Loucy (cell line): ENCODE results near the gene CRTC1.

Experiments
- H2AFZ ChIP-seq: fragments of 200-600 bp; sonication (generic); 2 replicates; pipeline ENCODE4 v1.6.0; 2016; ENCODE audit warnings: antibody characterized with exemption, mild to moderate bottlenecking, low read length, moderate library complexity
- H3F3A ChIP-seq: fragments of 200-600 bp; 2 replicates; pipeline ENCODE4 v1.6.0; 2016; ENCODE audit warnings: antibody characterized with exemption, low read depth, mild to moderate bottlenecking
- H3K27me3 ChIP-seq: fragments of 200-600 bp; sonication (generic); 2 replicates; pipeline ENCODE4 v1.6.1; 2014; ENCODE audit warnings: low read length, mild to moderate bottlenecking; ENCODE audit not compliant: insufficient read depth, poor library complexity, severe bottlenecking
- H3K36me3 ChIP-seq: fragments of 200-600 bp; sonication (generic); 2 replicates; pipeline ENCODE4 v1.6.1; 2016; ENCODE audit warnings: low read length; ENCODE audit not compliant: insufficient read depth
- H3K4me1 ChIP-seq: fragments of 200-600 bp; sonication (generic); 2 replicates; pipeline ENCODE4 v1.5.1; 2014; ENCODE audit warnings: low read length, mild to moderate bottlenecking; ENCODE audit not compliant: insufficient read depth, poor library complexity, severe bottlenecking
- H3K4me2 ChIP-seq: fragments of 200-600 bp; sonication (generic); 2 replicates; pipeline ENCODE4 v1.6.0; 2014; ENCODE audit warnings: antibody characterized with exemption, low read length, low read depth, mild to moderate bottlenecking; ENCODE audit not compliant: poor library complexity, severe bottlenecking
- H3K4me3 ChIP-seq: fragments of 200-600 bp; sonication (generic); 2 replicates; pipeline ENCODE4 v1.5.1; 2014; ENCODE audit warnings: low read length, mild to moderate bottlenecking, mixed read lengths; ENCODE audit not compliant: poor library complexity, severe bottlenecking
- H3K79me2 ChIP-seq: fragments of 200-600 bp; sonication (generic); 2 replicates; pipeline ENCODE4 v1.6.1; 2014; ENCODE audit warnings: low read length; ENCODE audit not compliant: insufficient read depth
- H3K9ac ChIP-seq: fragments of 200-600 bp; sonication (generic); 2 replicates; pipeline ENCODE4 v1.6.0; 2014; ENCODE audit warnings: mild to moderate bottlenecking, low read depth, low read length, moderate library complexity; ENCODE audit not compliant: poor library complexity, severe bottlenecking
- H3K9me2 ChIP-seq: fragments of 200-600 bp; sonication (generic); replicated peaks from 2 replicates; pipeline ENCODE4 v1.6.1; 2016; ENCODE audit warnings: low read depth, low read length, mixed read lengths
- H3K9me3 ChIP-seq: fragments of 200-600 bp; sonication (generic); 2 replicates; pipeline ENCODE4 v1.6.1; 2014; ENCODE audit warnings: mild to moderate bottlenecking, antibody characterized with exemption, low read length, low read depth; ENCODE audit not compliant: insufficient read depth
- H4K20me1 ChIP-seq: fragments of 200-600 bp; sonication (generic); 2 replicates; pipeline ENCODE4 v1.6.0; 2014; ENCODE audit warnings: antibody characterized with exemption, low read length, mild to moderate bottlenecking; ENCODE audit not compliant: insufficient read depth, poor library complexity, severe bottlenecking
- EZH2phosphoT487 ChIP-seq: fragments of 200-600 bp; IDR thresholded peaks from 2 replicates; pipeline ENCODE4 v1.6.1; 2018; ENCODE audit warnings: antibody characterized with exemption, mild to moderate bottlenecking, moderate library complexity, borderline replicate concordance
- TF ChIP-seq, protein P1 (sequence below): fragments of 200-600 bp; sonication (generic); conservative IDR thresholded peaks from 2 replicates; pipeline ENCODE4 v1.5.1; 2014; ENCODE audit warnings: mild to moderate bottlenecking, antibody characterized with exemption, low read length

Gene CRTC1

DNA sequence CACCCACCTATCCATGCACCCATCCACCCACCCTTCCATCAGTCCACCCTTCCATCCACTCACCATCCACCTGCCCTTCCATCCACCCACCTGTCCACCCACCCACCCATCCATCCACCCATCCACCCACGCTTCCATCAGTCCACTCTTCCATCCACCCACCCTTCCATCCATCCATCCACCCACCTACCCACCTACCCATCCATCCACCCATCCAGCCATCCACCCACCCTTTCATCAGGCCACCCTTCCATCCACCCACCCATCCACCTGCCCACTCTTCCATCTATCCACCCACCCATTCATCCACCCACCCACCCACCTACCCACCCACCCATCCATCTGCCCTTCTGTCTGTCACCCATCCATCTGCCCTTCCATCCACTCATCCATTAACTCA, 29.6 kb upstream of the CRTC1 start:
- H3K36me3 ChIP-seq = no peaks in the 10 kb centered on the region; the same call in 1 of the 2 replicates
- no peaks in the 10 kb centered on the region for H3K4me1 ChIP-seq
- H3K9ac ChIP-seq = no peak overlapping the region
- H3K79me2 ChIP-seq = peaks cover 3% of the 10 kb centered on the region; the same call in 1 of the 2 replicates
- H3K27me3 ChIP-seq = no peaks in the 10 kb centered on the region
- H3K9me3 ChIP-seq = no peaks in the 10 kb centered on the region
- no peak for TF ChIP-seq EZH2phosphoT487
- TF ChIP-seq, protein P1, sequence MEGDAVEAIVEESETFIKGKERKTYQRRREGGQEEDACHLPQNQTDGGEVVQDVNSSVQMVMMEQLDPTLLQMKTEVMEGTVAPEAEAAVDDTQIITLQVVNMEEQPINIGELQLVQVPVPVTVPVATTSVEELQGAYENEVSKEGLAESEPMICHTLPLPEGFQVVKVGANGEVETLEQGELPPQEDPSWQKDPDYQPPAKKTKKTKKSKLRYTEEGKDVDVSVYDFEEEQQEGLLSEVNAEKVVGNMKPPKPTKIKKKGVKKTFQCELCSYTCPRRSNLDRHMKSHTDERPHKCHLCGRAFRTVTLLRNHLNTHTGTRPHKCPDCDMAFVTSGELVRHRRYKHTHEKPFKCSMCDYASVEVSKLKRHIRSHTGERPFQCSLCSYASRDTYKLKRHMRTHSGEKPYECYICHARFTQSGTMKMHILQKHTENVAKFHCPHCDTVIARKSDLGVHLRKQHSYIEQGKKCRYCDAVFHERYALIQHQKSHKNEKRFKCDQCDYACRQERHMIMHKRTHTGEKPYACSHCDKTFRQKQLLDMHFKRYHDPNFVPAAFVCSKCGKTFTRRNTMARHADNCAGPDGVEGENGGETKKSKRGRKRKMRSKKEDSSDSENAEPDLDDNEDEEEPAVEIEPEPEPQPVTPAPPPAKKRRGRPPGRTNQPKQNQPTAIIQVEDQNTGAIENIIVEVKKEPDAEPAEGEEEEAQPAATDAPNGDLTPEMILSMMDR = no peak
- H3K4me3 ChIP-seq = no peak overlapping the region
- no peak overlapping the region for H3K4me2 ChIP-seq
- no peaks in the 10 kb centered on the region for H3K9me2 ChIP-seq
- H2AFZ ChIP-seq = no peak overlapping the region
- no peaks in the 10 kb centered on the region for H4K20me1 ChIP-seq
- no peaks in the 10 kb centered on the region for H3F3A ChIP-seq

DNA sequence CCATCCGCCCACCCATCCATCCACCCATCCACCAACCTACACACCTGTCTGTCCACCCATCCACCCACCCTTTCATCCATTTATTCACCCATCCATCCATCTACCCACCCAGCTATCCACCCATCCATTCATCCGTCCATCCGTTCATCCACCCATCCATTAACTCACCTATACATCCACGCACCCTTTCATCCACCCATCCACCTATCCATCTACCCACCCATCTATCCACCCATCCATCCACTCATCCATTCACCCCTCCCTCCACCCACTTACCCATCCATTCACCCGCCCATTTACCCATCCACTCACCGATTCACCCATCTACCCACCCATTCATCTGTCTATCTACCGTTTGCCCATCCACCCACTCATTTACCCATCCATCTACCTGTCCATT, 29.0 kb upstream of the CRTC1 start:
- Histone ChIP-seq H3F3A (no peaks in the 10 kb centered on the region), H3K9me3 (no peaks in the 10 kb centered on the region), H3K36me3 (no peaks in the 10 kb centered on the region; the same call in 1 of the 2 replicates), H3K4me1 (no peaks in the 10 kb centered on the region), H3K9ac (no peak overlapping the region), H3K4me2 (no peak overlapping the region), H2AFZ (no peak overlapping the region), H3K4me3 (no peak overlapping the region), H4K20me1 (no peaks in the 10 kb centered on the region), H3K9me2 (no peaks in the 10 kb centered on the region), H3K27me3 (no peaks in the 10 kb centered on the region), H3K79me2 (peaks cover 3% of the 10 kb centered on the region; the same call in 1 of the 2 replicates)
- TF ChIP-seq EZH2phosphoT487 = no peak
- TF ChIP-seq, protein P1 = no peak

- Histone ChIP-seq H3K9ac (no peak overlapping the region), H3K9me3 (no peaks in the 10 kb centered on the region), H3K4me3 (no peak overlapping the region), H3K36me3 (no peaks in the 10 kb centered on the region), H3F3A (no peaks in the 10 kb centered on the region), H4K20me1 (no peaks in the 10 kb centered on the region), H3K4me1 (no peaks in the 10 kb centered on the region), H3K9me2 (no peaks in the 10 kb centered on the region), H3K27me3 (no peaks in the 10 kb centered on the region), H3K4me2 (no peak overlapping the region), H3K79me2 (peaks cover 3% of the 10 kb centered on the region; the same call in 1 of the 2 replicates), H2AFZ (no peak overlapping the region)
- TF ChIP-seq EZH2phosphoT487 = no peak
- TF ChIP-seq, protein P1 = no peak
Observed at GRCh38 chr19:18655173-18655844, 28.2 kb upstream of the CRTC1 start.
